ENCODE data around the gene LRP8.

LRP8 gene

DNA sequence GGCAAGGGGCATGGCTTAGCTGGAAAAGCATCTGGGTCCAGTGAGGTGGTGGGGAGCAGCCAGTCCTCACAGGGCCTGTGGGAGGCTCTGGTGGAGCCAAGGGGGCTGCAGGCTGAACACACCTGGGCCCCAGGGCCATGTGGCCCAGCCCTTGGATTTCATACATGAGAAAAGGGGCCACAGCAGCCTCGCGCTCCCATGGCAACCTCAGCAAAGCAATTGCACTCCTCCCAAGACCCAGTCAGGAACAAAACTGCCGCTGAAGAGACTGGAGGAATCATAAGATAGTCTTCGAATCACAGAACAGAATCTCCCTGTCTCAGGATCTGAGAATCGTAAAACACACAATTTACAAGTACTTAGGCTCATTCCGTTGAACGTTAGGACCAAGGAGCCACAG lies 24.6 kb downstream of the LRP8 start:
- Histone ChIP-seq H3K4me3 (ENCODE audit: low read depth, low read length) (no peak overlapping the region), H3K4ac (ENCODE audit: low read depth, low read length) (no peak overlapping the region), H3K4me2 (ENCODE audit: low read length) (no peak overlapping the region), H3K18ac (ENCODE audit: low read length) (no peak overlapping the region), H4K12ac (ENCODE audit: low read depth, low read length) (no peak overlapping the region), H3K79me1 (ENCODE audit: low read length) (no peaks in the 10 kb centered on the region), H3K79me2 (ENCODE audit: control insufficient read depth, insufficient read depth, low read length, poor library complexity) (no peaks in the 10 kb centered on the region), H2BK5ac (ENCODE audit: low read depth, low read length, poor library complexity) (no peak overlapping the region), H2AFZ (ENCODE audit: insufficient read depth, low read length, poor library complexity) (no peak overlapping the region), H3K14ac (ENCODE audit: low read length) (no peak overlapping the region), H3K27ac (ENCODE audit: low read depth, low read length) (no peak overlapping the region), H3K27me3 (ENCODE audit: insufficient read depth, low read length) (no peaks in the 10 kb centered on the region), H4K8ac (ENCODE audit: low read depth, low read length) (no peak overlapping the region), H2BK120ac (ENCODE audit: insufficient read depth, low read length, poor library complexity) (no peak overlapping the region), H2AK5ac (ENCODE audit: low read length) (no peak overlapping the region), H3K9ac (ENCODE audit: low read length) (no peak overlapping the region), H2BK12ac (ENCODE audit: low read length) (no peak overlapping the region), H3K36me3 (ENCODE audit: control insufficient read depth in 1 of 2, insufficient read depth in 2 of 2, low read length in 2 of 2) (no peaks in the 10 kb centered on the region), H3K23ac (ENCODE audit: low read length) (no peak overlapping the region), H3K9me3 (ENCODE audit: insufficient read depth, low read depth, low read length) (no peaks in the 10 kb centered on the region), H4K91ac (ENCODE audit: low read depth, low read length) (no peak overlapping the region), H3K4me1 (ENCODE audit: control insufficient read depth in 1 of 2, insufficient read depth in 2 of 2, low read length in 2 of 2) (peaks cover 7% of the 10 kb centered on the region in 2 experiments)
- no CpG with 5 or more reads among the region's 7 CpGs for WGBS (ENCODE audit: extremely low coverage, insufficient coverage, insufficient read length)
- DNase-seq, result no peak

DNA sequence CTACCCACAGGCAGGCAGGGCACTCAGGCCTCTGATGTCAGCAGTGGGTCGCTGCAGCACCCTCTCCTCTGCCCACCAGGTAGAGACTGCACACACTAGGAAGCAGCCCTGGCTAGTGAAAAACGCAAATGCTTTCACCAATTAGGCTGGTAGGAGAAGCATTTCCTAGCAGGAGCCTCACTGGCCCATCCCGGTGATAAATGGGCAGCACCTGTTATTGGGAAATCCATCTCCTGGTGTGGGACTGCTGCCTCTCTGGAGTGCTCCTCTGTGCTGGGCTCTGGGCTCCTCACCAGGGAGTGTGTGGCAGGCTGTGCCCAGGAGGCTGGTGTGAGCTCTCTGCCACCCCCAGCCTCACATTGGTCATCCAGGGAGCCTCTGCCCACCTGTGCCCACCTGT lies 28.6 kb downstream of the LRP8 start:
- H3K4me2 ChIP-seq (ENCODE audit: low read length), result no peak overlapping the region
- no peaks in the 10 kb centered on the region for H3K4me1 ChIP-seq (ENCODE audit: control insufficient read depth in 1 of 2, insufficient read depth in 2 of 2, low read length in 2 of 2)
- H3K9me3 ChIP-seq (ENCODE audit: insufficient read depth, low read depth, low read length), result peaks cover 2% of the 10 kb centered on the region
- H3K4me3 ChIP-seq (ENCODE audit: low read depth, low read length), result no peak overlapping the region
- no peak overlapping the region for H3K9ac ChIP-seq (ENCODE audit: low read length)
- no peak overlapping the region for H3K23ac ChIP-seq (ENCODE audit: low read length)
- WGBS (ENCODE audit: extremely low coverage, insufficient coverage, insufficient read length), result no CpG with 5 or more reads among the region's 3 CpGs
- H3K18ac ChIP-seq (ENCODE audit: low read length), result no peak overlapping the region
- no peak overlapping the region for H2BK5ac ChIP-seq (ENCODE audit: low read depth, low read length, poor library complexity)
- H4K91ac ChIP-seq (ENCODE audit: low read depth, low read length), result no peak overlapping the region
- H3K27ac ChIP-seq (ENCODE audit: low read depth, low read length), result no peak overlapping the region
- no peak overlapping the region for H3K4ac ChIP-seq (ENCODE audit: low read depth, low read length)
- no peaks in the 10 kb centered on the region for H3K36me3 ChIP-seq (ENCODE audit: control insufficient read depth in 1 of 2, insufficient read depth in 2 of 2, low read length in 2 of 2)
- H3K27me3 ChIP-seq (ENCODE audit: insufficient read depth, low read length), result no peaks in the 10 kb centered on the region
- no peak overlapping the region for H2AFZ ChIP-seq (ENCODE audit: insufficient read depth, low read length, poor library complexity)
- no peak overlapping the region for H2AK5ac ChIP-seq (ENCODE audit: low read length)
- DNase-seq, result no peak
- no peak overlapping the region for H4K12ac ChIP-seq (ENCODE audit: low read depth, low read length)
- no peaks in the 10 kb centered on the region for H3K79me1 ChIP-seq (ENCODE audit: low read length)
- no peak overlapping the region for H4K8ac ChIP-seq (ENCODE audit: low read depth, low read length)
- H2BK120ac ChIP-seq (ENCODE audit: insufficient read depth, low read length, poor library complexity), result no peak overlapping the region
- no peak overlapping the region for H3K14ac ChIP-seq (ENCODE audit: low read length)
- H3K79me2 ChIP-seq (ENCODE audit: control insufficient read depth, insufficient read depth, low read length, poor library complexity), result no peaks in the 10 kb centered on the region
- no peak overlapping the region for H2BK12ac ChIP-seq (ENCODE audit: low read length)

DNA sequence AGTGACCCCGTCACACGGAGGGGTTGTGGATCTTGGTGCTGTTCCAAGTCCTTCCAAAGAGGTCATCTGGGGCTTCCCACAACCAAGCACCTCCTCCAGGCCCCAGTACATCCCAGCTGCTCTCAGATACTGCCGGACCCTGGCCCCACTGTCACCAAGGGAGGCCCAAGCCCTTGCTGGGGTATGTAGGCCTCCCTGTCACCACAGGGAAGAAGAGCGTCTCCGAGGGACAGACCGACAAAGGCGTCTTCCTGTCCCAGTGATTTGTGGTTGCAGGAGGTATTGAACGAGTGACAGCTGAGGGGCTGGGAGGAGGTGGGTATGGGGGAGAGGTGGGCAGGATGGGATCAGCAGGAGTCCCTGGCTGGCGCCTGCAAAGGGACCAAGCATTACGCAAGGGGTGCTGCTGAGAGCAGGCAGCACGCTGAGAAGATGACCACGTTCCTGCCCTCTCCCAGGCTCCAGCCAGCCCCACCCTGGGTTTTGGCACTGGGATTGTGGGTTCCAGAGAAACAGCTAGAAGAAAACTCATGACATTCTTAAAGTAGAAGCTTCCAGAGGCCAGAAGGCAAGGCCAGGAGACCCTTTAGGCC lies 29.7 kb downstream of the LRP8 start:
- H2BK120ac ChIP-seq (ENCODE audit: insufficient read depth, low read length, poor library complexity), result no peak overlapping the region
- H3K36me3 ChIP-seq (ENCODE audit: control insufficient read depth in 1 of 2, insufficient read depth in 2 of 2, low read length in 2 of 2), result no peaks in the 10 kb centered on the region
- no peak overlapping the region for H2AK5ac ChIP-seq (ENCODE audit: low read length)
- no peak for DNase-seq
- H3K4me3 ChIP-seq (ENCODE audit: low read depth, low read length), result no peak overlapping the region
- no peak overlapping the region for H3K4ac ChIP-seq (ENCODE audit: low read depth, low read length)
- no peaks in the 10 kb centered on the region for H3K79me2 ChIP-seq (ENCODE audit: control insufficient read depth, insufficient read depth, low read length, poor library complexity)
- H3K18ac ChIP-seq (ENCODE audit: low read length), result no peak overlapping the region
- no CpG with 5 or more reads among the region's 12 CpGs for WGBS (ENCODE audit: extremely low coverage, insufficient coverage, insufficient read length)
- H3K4me1 ChIP-seq (ENCODE audit: control insufficient read depth in 1 of 2, insufficient read depth in 2 of 2, low read length in 2 of 2), result no peaks in the 10 kb centered on the region
- no peak overlapping the region for H3K4me2 ChIP-seq (ENCODE audit: low read length)
- peaks cover 2% of the 10 kb centered on the region for H3K9me3 ChIP-seq (ENCODE audit: insufficient read depth, low read depth, low read length)
- no peak overlapping the region for H4K91ac ChIP-seq (ENCODE audit: low read depth, low read length)
- H3K27ac ChIP-seq (ENCODE audit: low read depth, low read length), result no peak overlapping the region
- no peak overlapping the region for H2BK5ac ChIP-seq (ENCODE audit: low read depth, low read length, poor library complexity)
- H3K79me1 ChIP-seq (ENCODE audit: low read length), result no peaks in the 10 kb centered on the region
- H3K9ac ChIP-seq (ENCODE audit: low read length), result no peak overlapping the region
- H2BK12ac ChIP-seq (ENCODE audit: low read length), result no peak overlapping the region
- H4K8ac ChIP-seq (ENCODE audit: low read depth, low read length), result no peak overlapping the region
- no peaks in the 10 kb centered on the region for H3K27me3 ChIP-seq (ENCODE audit: insufficient read depth, low read length)
- H3K14ac ChIP-seq (ENCODE audit: low read length), result no peak overlapping the region
- H4K12ac ChIP-seq (ENCODE audit: low read depth, low read length), result no peak overlapping the region
- no peak overlapping the region for H2AFZ ChIP-seq (ENCODE audit: insufficient read depth, low read length, poor library complexity)
- no peak overlapping the region for H3K23ac ChIP-seq (ENCODE audit: low read length)

DNA sequence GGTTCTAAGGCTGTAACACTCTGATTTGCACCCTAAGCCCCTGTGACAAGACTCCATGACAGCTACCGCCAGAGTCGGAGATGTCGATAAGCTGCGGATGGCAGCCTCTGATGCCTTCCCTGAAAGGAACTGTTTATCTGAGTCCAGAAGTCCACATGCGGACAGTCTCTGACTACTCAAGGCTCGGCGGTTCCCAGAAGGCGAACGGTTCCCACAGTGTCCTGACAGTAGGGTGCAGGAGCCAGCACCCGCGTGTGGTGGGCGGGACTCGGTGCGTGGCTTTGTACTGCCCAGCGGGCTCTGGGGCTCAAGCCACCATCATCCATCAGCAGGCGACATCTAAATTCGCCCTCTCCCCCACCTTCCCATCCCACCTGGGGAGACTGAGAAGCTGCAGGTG lies 30.7 kb downstream of the LRP8 start:
- H3K4ac ChIP-seq (ENCODE audit: low read depth, low read length), result no peak overlapping the region
- no peaks in the 10 kb centered on the region for H3K27me3 ChIP-seq (ENCODE audit: insufficient read depth, low read length)
- H3K4me1 ChIP-seq (ENCODE audit: control insufficient read depth in 1 of 2, insufficient read depth in 2 of 2, low read length in 2 of 2), result no peaks in the 10 kb centered on the region
- no peak overlapping the region for H3K27ac ChIP-seq (ENCODE audit: low read depth, low read length)
- H3K9ac ChIP-seq (ENCODE audit: low read length), result no peak overlapping the region
- no peak overlapping the region for H2AFZ ChIP-seq (ENCODE audit: insufficient read depth, low read length, poor library complexity)
- H3K4me2 ChIP-seq (ENCODE audit: low read length), result no peak overlapping the region
- H3K18ac ChIP-seq (ENCODE audit: low read length), result no peak overlapping the region
- WGBS (ENCODE audit: extremely low coverage, insufficient coverage, insufficient read length), result no CpG with 5 or more reads among the region's 17 CpGs
- H3K4me3 ChIP-seq (ENCODE audit: low read depth, low read length), result no peak overlapping the region
- H4K12ac ChIP-seq (ENCODE audit: low read depth, low read length), result no peak overlapping the region
- no peak overlapping the region for H2BK12ac ChIP-seq (ENCODE audit: low read length)
- peaks cover 2% of the 10 kb centered on the region for H3K9me3 ChIP-seq (ENCODE audit: insufficient read depth, low read depth, low read length)
- DNase-seq, result no peak
- H4K91ac ChIP-seq (ENCODE audit: low read depth, low read length), result no peak overlapping the region
- H2BK120ac ChIP-seq (ENCODE audit: insufficient read depth, low read length, poor library complexity), result no peak overlapping the region
- no peaks in the 10 kb centered on the region for H3K79me2 ChIP-seq (ENCODE audit: control insufficient read depth, insufficient read depth, low read length, poor library complexity)
- H3K79me1 ChIP-seq (ENCODE audit: low read length), result no peaks in the 10 kb centered on the region
- H3K36me3 ChIP-seq (ENCODE audit: control insufficient read depth in 1 of 2, insufficient read depth in 2 of 2, low read length in 2 of 2), result no peaks in the 10 kb centered on the region
- H2AK5ac ChIP-seq (ENCODE audit: low read length), result no peak overlapping the region
- no peak overlapping the region for H3K23ac ChIP-seq (ENCODE audit: low read length)
- H4K8ac ChIP-seq (ENCODE audit: low read depth, low read length), result no peak overlapping the region
- no peak overlapping the region for H3K14ac ChIP-seq (ENCODE audit: low read length)
- H2BK5ac ChIP-seq (ENCODE audit: low read depth, low read length, poor library complexity), result no peak overlapping the region
